NCI-H226 (cell line): ENCODE measurements around the gene LYPD6.

Experiments used
- DNase-seq: peaks from one replicate; pipeline ENCODE4 v3.0.0-alpha.2; 2015

The LYPD6 gene

DNA sequence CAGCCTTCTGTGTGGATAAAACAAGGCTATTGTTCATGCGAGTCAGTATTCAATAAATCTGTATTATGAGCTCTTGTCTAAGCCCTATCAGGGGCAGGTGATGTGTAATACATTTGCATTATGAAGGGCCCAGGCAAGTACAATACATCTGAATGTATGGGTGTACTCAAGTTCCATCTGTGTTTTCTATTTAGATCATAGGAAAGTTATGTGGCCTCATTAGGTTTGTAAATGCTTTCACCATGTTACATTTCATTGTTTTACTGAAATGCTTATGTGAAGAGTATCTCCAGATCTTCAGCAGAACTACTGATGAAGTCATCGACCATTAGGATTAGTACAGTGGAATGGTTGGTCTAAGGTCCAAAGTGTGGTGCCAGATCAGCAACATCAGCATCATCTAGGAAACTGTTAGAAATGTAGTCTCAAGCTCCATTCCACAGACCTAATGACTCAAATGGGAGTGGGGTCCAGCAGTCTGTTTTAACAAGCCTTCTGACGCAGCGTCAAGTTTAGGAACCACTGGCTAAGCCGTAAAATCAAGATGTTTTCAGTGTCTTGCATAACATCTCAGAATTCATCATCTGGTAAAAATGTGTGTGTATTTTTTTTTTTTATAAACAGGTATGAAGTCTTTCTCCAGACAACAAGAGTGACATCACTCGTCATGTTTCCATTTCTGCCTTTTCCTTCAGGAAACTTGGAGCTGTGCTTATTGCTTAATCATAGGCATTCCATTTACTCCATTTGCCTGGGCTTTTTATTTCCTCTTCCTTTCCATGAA, 80.5 kb downstream of the LYPD6 start:
- peak; percentile 95 for DNase-seq

GRCh38 chr2:149413487-149413886, 83.1 kb downstream of the LYPD6 start:
- DNase-seq: no peak

GRCh38 chr2:149415086-149415485, 84.7 kb downstream of the LYPD6 start:
- DNase-seq: no peak

DNA sequence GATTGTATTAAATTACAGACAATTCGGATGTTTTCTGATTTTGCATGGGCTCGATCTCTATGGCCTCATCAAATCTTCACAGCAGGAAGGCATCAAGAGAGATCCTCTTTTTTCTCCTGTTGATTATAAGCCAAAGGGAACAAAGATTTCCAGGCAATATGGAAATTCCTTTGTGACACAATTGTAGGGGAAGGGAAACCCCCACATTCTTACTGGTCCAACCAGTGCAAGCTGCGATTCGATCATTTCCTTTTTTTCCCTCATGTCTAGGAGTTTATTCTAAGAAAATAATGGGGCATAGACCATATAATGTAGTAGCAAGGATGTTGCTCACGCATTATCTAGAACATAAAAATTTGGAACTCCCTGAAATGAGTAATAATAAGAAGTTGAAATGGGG, 87.7 kb downstream of the LYPD6 start:
- peak; percentile 26 for DNase-seq

DNA sequence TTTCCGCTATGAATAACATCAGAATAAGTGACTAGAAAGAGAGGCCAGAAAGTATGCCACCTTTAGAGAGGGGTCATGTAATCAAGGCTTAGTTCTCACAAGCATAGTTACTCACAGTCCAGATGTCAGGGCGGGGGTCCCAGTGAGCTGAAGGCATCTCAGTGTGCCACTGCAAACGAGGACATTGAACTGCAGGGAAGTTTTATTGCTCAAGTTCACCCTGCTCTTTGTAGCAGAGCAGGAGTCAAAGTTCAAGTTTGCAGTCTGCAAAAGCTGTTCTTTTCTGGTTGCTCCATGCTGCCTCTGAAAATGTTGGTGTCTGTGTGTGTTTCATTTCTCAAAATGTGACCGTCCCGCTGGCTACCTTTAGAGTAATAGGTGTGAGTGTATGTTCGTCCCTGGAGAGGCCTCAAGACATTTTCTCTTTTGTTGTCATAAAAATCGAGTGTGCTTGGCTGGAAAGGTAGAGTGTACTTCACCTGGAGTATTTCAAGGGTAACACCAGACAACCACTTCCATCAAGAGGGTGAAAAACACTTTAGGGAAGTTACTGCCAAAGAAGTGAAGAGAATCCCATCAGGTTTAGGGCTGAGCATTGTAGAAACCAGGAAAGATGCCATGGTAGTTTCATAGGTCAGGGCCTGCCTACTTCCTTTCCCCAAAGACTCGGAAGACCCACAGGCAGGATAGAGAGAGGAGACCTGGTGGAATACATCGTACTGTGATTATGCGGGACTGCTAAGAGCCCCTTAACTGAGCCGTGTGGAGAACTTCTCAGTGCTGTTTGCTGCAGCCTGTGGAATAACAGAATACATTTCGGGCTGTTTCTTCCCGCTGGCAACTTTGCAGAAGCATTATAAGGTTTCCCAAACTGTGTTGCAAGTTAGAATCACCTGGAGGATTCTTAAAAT, 89.9 kb downstream of the LYPD6 start:
- no peak for DNase-seq

GRCh38 chr2:149421791-149422190, 91.4 kb downstream of the LYPD6 start:
- DNase-seq: peak; percentile 7

DNA sequence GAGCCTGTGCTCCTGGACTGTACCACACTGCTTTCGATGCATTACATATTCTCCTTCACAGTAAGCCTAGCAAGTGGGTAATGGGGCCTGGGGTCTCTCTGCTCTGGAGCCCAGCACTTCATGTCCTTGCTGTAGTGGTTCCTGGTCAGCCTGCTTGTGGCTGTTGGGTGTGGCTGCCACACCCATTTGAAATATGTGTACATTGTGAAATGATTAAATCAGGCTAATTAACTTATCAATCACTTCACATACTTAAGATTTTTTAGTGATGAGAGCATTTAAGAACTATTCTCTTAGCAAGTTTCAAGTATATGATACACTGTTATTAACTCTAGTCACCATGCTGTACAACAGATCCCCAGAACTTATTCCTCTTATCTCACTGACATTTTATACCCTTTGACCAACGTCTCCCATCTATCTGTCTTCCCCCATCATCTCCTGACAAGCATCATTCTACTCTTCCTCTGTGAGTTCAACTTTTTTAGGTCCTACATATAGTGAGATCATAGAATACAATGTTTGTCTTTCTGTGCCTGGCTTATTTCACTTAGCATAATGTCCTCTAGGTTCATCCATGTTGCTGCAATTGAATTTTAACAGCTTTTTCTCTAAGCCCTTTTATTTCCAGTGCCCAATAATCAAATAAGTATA, 92.1 kb downstream of the LYPD6 start:
- DNase-seq: peak; percentile 79

DNA sequence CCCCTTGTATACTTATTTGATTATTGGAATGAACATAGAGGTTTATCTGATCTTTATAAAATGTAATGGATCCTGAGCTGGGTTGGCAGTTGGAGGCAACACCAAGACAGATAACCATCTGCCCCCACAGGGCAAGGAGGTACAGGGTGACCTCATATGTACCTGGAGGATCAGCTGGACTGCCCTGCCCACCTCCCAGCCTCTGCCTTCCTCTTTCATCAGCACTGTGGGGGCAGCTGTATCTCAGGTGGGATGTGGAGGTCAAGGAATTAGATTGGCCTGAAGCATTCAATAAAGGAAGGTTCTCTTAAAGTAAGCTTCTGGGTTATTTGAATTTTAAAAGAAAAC, 92.6 kb downstream of the LYPD6 start:
- DNase-seq: no peak

DNA sequence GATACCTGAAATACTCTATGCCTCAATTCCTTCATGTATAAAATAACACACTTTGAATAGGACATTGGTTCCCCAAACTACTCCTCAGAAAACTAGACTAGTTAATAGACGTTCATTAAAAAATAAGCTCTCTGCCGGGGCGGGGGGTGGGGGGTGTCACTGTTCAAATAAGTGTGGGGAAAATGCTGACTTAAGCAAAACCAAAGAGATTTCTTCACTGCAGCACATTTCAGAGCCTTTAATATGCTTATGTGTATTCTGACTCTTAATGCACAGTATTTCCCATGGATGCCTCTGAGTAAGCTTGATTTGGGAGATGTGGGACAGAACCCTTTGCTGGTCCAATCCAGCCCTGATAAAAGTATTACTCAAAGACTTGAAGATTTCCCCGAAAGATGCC, 93.2 kb downstream of the LYPD6 start:
- DNase-seq: no peak

DNA sequence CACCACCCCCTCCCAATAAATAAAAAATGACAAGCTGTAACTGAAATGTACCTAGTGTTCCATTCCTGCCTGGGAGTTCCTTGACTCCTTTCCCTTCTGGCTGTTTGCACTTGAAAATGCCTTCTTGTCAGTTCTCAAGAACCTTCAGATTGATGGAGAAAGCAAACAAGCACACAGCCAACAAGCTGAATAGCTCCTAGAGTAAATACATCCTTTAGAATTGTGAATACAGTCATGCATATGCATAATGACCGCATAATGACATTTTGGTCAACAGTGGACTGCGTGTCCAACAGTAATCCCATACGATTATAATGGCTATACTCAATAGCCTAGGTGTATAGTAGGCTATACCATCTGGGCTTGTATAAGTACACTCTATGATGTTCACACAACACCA, 97.0 kb downstream of the LYPD6 start:
- no peak for DNase-seq

GRCh38 chr2:149428783-149429182, 98.4 kb downstream of the LYPD6 start:
- no peak for DNase-seq

GRCh38 chr2:149430743-149431736, 100.7 kb downstream of the LYPD6 start:
- no peak for DNase-seq

DNA sequence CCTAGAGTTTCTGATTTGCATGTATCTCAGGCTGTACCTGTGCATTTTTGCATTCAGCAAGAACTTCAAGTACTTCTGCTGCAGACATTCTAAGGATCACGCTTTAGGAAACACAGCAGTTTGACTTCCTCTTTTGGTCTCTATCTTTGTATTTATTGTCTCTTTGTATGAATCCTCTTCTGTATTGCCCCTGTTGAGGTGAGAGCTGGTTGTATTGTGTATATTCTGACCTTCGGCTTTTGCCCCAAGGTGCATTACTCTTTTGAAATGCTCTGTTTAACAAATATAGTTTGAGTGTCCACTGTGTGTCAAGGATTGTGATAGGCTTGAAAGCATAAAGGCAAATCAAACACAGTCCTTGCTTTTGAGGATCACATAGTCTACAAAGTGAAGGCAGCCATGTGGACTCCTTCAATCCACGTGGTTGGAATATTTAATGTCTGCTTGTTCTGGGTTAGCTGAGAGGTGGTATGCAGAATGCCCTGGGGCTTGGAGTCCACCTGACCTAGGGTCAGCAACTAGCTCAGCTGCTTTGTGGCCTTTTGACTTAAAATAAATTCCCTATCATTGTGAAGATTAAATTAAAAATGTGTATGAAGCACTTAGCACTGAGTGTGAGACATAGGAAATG, 108.1 kb downstream of the LYPD6 start:
- DNase-seq: no peak

- DNase-seq: peak; percentile 18
These were observed 110.9 kb downstream of the LYPD6 start for GRCh38 chr2:149441255-149441654.

- no peak for DNase-seq
These were observed 112.0 kb downstream of the LYPD6 start for GRCh38 chr2:149442346-149442745.

- no peak for DNase-seq
These were observed 112.8 kb downstream of the LYPD6 start for GRCh38 chr2:149443150-149443549.

GRCh38 chr2:149446748-149447147, 116.4 kb downstream of the LYPD6 start:
- DNase-seq: no peak

DNA sequence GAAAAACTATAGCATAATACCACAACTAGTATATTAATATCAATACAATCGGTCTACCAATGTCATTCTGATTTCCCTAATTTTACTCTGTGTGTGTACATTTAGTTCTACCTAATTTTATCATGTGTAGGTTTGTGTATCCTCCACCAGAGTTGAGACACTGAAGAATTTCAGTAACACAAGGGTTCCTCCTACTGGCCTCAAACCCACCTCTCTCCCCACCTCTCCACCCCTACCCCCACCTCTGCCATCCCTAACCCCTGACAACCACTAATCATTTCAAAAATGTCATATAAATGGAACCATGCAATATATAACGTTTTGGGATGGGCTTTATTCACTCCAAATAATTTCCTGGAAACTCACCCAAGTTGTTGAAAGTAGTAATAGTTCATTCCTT, 117.9 kb downstream of the LYPD6 start:
- DNase-seq: no peak

GRCh38 chr2:149449017-149449416, 118.6 kb downstream of the LYPD6 start:
- no peak for DNase-seq

DNA sequence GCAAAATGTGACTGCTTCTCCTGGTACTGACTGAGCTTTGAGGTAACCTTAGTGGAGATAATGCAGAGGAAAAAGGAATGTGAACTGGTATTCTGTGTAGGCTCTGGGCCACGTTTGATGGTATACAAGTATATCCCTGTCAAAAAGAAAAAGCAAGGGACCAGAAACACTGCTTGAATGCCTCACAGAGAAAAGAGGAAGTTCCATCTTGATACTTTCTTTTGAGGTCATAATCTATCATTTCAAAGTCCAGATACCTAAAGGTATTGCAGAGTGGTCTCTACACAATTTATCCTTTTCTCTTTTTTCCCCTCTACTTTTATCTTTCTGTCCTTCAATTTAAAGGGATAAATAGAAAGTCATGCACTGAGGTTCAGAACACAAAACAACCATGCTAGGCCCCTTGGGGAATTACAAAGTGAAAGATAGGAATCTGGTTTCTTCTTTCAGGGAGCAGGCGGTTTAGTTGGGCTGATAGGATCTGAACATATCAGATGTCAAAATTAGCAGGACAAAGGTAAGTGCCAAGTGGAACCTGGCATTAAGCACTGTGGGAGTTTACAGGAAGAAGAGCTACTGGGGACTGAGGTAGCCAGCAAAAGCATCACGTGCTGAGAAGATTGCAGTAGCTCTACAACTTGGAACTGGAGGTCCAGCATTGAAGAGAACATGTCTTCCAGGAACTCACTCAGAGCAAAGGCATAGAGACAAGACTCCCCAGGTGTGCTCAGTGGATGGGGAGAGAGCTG, 121.2 kb downstream of the LYPD6 start:
- DNase-seq: no peak

GRCh38 chr2:149456285-149456684, 125.9 kb downstream of the LYPD6 start:
- no peak for DNase-seq
